Esophagus muscularis mucosa (tissue), 3 donors: ENCODE results near the gene TUBGCP2.

ENCODE experiments used
- POLR2A ChIP-seq: fragments of 450-650 bp; IDR thresholded peaks from one replicate; pipeline ENCODE4 v1.6.1; 2017; ENCODE audit warnings: antibody characterized with exemption, moderate library complexity, mild to moderate bottlenecking, low read depth
- POLR2AphosphoS5 ChIP-seq, 2 donors: sonication (generic); formaldehyde crosslinking; IDR thresholded peaks; one replicate each; pipeline ENCODE4 v1.6.1; 2017; ENCODE audit warnings: antibody characterized with exemption in 2 of 2
- TF ChIP-seq, protein P1 (sequence below), 3 experiments: fragments of 200-600 bp in 2 of 3; fragments of 450-650 bp in 1 of 3; sonication (generic) in 2 of 3; IDR thresholded peaks; one replicate each; pipeline ENCODE4 v1.5.1; 2017 to 2019; ENCODE audit warnings: antibody characterized with exemption in 3 of 3, mild to moderate bottlenecking in 2 of 3, moderate library complexity in 1 of 3

DNA sequence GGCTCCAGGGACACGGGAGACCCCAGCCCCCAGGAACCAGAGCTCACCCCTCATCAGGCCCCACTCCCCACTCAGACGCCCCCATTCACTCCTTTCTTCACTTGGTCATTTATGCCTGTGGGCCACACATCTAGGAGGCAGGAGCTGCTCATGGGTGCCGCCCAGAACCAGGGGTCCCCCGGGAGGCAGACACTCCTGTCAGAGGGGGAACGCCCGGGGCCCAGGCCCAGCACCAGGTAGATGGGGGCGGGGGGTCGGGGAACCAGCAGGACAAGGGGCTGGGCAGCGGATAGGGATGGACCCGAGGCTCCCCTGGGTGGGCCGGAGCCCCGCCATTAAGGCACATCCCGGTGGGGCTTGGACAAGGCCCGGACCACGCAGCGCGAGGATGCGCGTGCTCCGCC, 16.2 kb upstream of the TUBGCP2 start:
- no peak for TF ChIP-seq POLR2A
- TF ChIP-seq, protein P1, sequence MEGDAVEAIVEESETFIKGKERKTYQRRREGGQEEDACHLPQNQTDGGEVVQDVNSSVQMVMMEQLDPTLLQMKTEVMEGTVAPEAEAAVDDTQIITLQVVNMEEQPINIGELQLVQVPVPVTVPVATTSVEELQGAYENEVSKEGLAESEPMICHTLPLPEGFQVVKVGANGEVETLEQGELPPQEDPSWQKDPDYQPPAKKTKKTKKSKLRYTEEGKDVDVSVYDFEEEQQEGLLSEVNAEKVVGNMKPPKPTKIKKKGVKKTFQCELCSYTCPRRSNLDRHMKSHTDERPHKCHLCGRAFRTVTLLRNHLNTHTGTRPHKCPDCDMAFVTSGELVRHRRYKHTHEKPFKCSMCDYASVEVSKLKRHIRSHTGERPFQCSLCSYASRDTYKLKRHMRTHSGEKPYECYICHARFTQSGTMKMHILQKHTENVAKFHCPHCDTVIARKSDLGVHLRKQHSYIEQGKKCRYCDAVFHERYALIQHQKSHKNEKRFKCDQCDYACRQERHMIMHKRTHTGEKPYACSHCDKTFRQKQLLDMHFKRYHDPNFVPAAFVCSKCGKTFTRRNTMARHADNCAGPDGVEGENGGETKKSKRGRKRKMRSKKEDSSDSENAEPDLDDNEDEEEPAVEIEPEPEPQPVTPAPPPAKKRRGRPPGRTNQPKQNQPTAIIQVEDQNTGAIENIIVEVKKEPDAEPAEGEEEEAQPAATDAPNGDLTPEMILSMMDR (IDR thresholded peaks at IDR 0.05), result no peak
- TF ChIP-seq POLR2AphosphoS5 (IDR thresholded peaks at IDR 0.05), result no peak
